ACC112 (cell line): Measurements from ENCODE around the gene PRR7.

Experiments used
- H2AFZ ChIP-seq: fragments of 200-600 bp; sonication (generic); one replicate; pipeline ENCODE4 v1.6.0; 2017; ENCODE audit warnings: antibody characterized with exemption, low read length; ENCODE audit not compliant: unreplicated experiment
- H3K27ac ChIP-seq: fragments of 200-600 bp; sonication (generic); 2 replicates; pipeline ENCODE4 v1.5.1; 2014; ENCODE audit warnings: low read depth, mild to moderate bottlenecking, antibody characterized with exemption, low read length, moderate library complexity
- H3K27me3 ChIP-seq: fragments of 200-600 bp; sonication (generic); 2 replicates; pipeline ENCODE4 v1.6.1; 2014; ENCODE audit warnings: mild to moderate bottlenecking, antibody characterized with exemption, low read length, moderate library complexity, mixed read lengths; ENCODE audit not compliant: insufficient read depth
- H3K36me3 ChIP-seq: fragments of 200-600 bp; sonication (generic); 2 replicates; pipeline ENCODE4 v1.6.1; 2016; ENCODE audit warnings: mild to moderate bottlenecking, antibody characterized with exemption, low read length, moderate library complexity, mixed read lengths; ENCODE audit not compliant: insufficient read depth
- H3K4me1 ChIP-seq: fragments of 200-600 bp; sonication (generic); one replicate; pipeline ENCODE4 v1.6.1; 2016; ENCODE audit warnings: low read length, mixed read lengths; ENCODE audit not compliant: insufficient read depth, unreplicated experiment, control insufficient read depth
- H3K4me3 ChIP-seq: fragments of 200-600 bp; sonication (generic); 2 replicates; pipeline ENCODE4 v1.5.1; 2014; ENCODE audit warnings: mild to moderate bottlenecking, low read depth, low read length
- H3K79me2 ChIP-seq: fragments of 200-600 bp; sonication (generic); one replicate; pipeline ENCODE4 v1.6.0; 2016; ENCODE audit warnings: low read length; ENCODE audit not compliant: control insufficient read depth, unreplicated experiment, insufficient read depth

The PRR7 gene

DNA sequence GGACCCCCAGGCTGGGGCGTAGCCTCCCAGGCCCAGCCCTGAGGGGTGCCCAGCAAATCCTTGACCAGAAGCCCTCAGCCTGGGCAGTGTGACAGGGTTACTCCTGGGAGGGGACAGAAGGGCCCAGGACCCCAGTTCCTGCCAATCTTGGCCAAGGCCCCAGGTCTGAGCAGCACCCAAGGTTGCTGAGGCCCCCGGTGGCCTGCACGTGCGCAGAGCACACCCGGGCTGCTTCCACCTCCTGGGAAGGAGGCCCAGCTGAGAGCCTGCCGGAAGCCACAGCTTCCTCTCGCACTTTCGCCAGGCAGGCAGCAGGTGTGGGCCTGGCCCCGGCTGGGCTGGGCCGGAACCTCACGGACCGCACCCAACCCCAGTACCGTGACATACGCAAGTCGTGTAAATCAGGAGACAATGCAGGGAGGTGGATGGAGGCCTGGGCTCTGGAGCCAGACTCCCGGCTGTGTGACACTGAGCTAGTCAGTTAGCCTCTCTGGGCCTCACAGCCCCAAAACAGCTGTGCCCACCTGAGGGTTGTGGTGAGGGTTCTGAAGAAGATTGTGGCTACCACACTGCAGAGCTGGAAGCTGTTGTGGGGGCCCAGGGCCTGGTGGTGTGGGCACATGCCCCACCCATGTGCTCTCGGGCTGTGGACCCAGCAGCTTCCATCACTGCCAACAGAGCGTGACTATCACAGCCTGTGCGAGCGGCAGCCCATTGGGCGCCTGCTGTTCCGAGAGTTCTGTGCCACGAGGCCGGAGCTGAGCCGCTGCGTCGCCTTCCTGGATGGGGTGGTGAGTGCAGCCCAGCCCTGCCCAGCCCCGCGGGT is 15.1 kb upstream of the PRR7 start:
- H3K4me1 ChIP-seq, result peaks cover 12% of the 10 kb centered on the region
- peaks cover 9% of the 10 kb centered on the region; the same call in 1 of the 2 replicates for H3K36me3 ChIP-seq
- no peak overlapping the region for H3K4me3 ChIP-seq
- H3K27ac ChIP-seq, result no peak overlapping the region
- peaks cover 27% of the 10 kb centered on the region for H3K79me2 ChIP-seq
- no peak overlapping the region for H2AFZ ChIP-seq
- H3K27me3 ChIP-seq, result no peaks in the 10 kb centered on the region

DNA sequence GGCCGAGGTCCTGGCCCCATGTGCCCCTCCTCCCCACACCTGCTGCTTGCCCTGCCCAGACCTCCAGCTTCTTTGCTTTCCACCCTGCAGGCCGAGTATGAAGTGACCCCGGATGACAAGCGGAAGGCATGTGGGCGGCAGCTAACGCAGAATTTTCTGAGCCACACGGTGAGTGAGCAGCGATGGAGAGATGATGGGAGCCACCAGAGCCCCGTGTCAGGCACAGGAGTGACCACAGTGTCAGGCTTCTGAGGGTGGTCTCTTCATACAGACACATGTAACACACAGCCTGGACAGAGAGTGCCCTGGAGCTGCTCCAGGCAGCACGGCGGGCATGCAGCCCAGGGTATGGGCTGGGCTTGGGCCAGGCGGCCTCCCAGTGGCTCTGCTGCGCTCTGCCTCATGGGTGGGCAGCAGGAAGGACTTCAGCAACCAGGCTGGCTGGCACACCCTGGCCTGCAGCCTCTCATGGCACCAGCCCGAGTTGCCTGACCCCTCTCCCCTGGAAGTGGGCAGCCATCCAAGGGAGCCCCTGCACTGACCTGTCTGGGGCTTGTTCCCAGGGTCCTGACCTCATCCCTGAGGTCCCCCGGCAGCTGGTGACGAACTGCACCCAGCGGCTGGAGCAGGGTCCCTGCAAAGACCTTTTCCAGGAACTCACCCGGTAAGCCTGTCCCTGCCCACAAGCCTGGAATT is 14.3 kb upstream of the PRR7 start:
- Histone ChIP-seq H3K27ac (no peak overlapping the region), H2AFZ (no peak overlapping the region), H3K4me1 (peaks cover 11% of the 10 kb centered on the region), H3K4me3 (no peak overlapping the region), H3K27me3 (no peaks in the 10 kb centered on the region), H3K36me3 (peaks cover 9% of the 10 kb centered on the region; the same call in 1 of the 2 replicates), H3K79me2 (peaks cover 20% of the 10 kb centered on the region)

DNA sequence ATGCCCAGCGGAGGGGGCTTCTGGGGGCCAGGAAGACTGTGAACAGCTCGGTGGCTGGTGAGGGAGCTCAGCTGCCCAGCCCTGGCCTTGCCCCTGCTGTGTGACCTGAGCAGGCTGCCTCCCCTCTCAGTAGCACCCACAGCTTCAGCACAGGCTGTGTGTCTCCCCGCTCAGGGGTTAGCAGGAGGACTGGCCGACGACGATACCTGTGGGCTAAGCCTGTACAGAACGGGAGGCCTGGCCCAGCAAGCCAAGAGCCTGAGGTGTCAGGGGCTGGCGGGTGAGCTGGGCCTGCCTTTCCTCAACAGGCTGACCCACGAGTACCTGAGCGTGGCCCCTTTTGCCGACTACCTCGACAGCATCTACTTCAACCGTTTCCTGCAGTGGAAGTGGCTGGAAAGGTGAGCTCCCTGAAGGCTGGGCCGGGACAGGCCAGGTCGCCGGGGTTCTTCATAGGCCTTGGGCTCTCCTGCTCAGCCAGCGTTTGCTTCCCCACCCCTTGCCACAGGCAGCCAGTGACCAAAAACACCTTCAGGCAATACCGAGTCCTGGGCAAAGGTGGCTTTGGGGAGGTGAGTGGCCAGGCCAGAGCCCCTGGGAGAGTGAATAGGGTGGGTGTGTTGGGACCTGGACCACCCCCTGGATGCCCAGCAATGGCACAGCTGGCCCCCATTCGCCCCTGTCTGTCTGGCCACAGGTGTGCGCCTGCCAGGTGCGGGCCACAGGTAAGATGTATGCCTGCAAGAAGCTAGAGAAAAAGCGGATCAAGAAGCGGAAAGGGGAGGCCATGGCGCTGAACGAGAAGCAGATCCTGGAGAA is 13.6 kb upstream of the PRR7 start:
- no peak overlapping the region for H3K4me3 ChIP-seq
- peaks cover 9% of the 10 kb centered on the region; the same call in 1 of the 2 replicates for H3K36me3 ChIP-seq
- H3K27ac ChIP-seq, result no peak overlapping the region
- no peak overlapping the region for H2AFZ ChIP-seq
- H3K4me1 ChIP-seq, result peaks cover 4% of the 10 kb centered on the region
- no peaks in the 10 kb centered on the region for H3K27me3 ChIP-seq
- H3K79me2 ChIP-seq, result peaks cover 13% of the 10 kb centered on the region

DNA sequence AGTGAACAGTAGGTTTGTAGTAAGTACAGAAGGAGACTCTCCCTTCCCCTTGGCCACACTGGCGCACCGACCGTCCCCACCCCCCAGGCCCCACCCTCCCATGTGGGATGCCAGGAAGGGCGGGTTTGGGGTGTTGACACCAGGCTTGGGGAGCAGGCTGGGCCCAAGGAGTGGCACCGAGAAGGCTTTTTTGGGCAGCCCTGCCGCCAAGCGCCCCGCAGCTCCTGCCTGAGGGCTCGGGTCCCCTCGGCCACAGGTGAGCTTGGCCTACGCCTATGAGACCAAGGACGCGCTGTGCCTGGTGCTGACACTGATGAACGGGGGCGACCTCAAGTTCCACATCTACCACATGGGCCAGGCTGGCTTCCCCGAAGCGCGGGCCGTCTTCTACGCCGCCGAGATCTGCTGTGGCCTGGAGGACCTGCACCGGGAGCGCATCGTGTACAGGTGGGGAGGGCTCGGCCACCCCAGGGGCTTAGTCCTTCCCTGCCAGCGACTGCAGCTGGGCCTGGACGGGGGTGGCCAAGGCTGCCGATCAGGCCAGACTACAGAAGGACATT is 12.9 kb upstream of the PRR7 start:
- Histone ChIP-seq H3K27me3 (no peaks in the 10 kb centered on the region), H3K79me2 (peaks cover 6% of the 10 kb centered on the region), H3K36me3 (peaks cover 9% of the 10 kb centered on the region; the same call in 1 of the 2 replicates), H3K27ac (no peak overlapping the region), H2AFZ (no peak overlapping the region), H3K4me1 (no peaks in the 10 kb centered on the region), H3K4me3 (no peak overlapping the region)

DNA sequence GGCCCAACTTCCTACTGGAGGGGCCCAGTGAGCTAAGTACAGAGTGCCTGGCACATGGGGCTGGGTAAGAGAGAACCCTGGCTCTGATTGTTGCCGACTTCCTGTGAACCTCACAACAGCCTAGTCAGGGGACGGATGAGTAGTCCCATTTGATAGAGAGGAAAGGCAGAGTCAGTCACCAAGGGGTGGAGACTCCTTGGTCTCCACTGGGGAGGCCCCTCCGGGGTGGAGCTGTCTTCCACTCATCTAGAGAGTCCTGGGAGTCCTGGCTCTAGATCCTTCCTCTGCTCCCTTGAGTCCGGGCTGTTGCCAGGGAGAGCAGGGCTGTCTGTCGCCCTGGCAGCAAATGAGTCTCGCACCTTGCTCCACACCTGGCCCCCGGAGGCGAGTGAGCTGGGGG is 12.2 kb upstream of the PRR7 start:
- Histone ChIP-seq H3K79me2 (no peaks in the 10 kb centered on the region), H3K4me3 (no peak overlapping the region), H2AFZ (no peak overlapping the region), H3K27me3 (no peaks in the 10 kb centered on the region), H3K27ac (no peak overlapping the region), H3K4me1 (no peaks in the 10 kb centered on the region), H3K36me3 (peaks cover 9% of the 10 kb centered on the region; the same call in 1 of the 2 replicates)

DNA sequence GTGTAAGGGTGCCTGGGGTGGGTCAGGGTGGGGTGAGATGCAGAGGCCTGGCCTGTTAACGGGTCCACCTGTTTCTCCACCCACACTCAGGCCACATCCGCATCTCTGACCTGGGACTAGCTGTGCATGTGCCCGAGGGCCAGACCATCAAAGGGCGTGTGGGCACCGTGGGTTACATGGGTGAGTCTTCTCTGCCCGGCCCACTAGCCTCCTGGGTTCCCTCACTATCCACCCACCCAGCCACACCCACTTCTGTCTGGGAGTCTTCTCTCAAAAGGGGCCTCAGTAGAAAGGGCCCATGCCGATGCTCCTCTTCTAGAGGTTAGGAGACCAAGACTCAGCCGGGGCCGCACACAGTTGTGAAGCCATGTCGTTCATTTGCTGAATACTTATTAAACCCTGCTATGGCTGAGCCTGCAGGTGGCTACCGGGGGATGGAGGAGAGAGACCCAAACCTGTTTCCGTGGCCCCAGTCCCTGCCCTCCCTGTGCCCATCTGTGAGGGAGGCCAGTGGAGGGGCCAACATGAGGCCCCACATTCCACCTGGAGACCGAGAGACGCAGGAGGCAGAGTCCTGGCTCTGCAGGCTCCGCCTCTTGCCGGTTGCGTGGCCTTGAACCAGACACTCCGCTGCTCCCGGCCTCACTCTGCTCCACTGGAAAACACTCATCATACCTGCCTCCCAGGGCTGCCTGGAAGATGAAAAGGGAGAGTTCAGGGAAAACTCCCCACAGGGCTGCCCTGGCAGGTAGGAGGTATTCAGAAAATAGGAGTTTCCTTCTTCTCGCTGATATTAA is 11.5 kb upstream of the PRR7 start:
- H3K4me1 ChIP-seq, result no peaks in the 10 kb centered on the region
- H3K79me2 ChIP-seq, result no peaks in the 10 kb centered on the region
- H3K27ac ChIP-seq, result no peak overlapping the region
- no peak overlapping the region for H2AFZ ChIP-seq
- H3K4me3 ChIP-seq, result no peak overlapping the region
- peaks cover 9% of the 10 kb centered on the region; the same call in 1 of the 2 replicates for H3K36me3 ChIP-seq
- no peaks in the 10 kb centered on the region for H3K27me3 ChIP-seq

DNA sequence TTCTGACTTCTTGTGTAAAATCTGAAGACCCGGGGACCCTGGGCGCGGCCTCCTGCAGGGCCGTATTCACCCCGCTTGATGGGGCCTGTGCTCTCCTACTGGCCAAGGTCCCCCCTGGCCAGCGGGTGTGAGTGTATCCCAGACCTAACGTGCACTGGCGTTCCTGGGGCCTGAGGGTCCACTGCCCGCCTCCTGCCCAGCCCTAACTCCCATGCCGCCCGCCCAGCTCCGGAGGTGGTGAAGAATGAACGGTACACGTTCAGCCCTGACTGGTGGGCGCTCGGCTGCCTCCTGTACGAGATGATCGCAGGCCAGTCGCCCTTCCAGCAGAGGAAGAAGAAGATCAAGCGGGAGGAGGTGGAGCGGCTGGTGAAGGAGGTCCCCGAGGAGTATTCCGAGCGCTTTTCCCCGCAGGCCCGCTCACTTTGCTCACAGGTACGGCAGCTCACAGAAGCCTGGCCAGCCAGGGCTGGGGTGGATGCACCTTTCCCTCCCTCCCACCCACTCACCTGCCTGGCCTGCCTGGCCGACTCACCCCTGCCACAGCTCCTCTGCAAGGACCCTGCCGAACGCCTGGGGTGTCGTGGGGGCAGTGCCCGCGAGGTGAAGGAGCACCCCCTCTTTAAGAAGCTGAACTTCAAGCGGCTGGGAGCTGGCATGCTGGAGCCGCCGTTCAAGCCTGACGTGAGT is 10.6 kb upstream of the PRR7 start:
- H3K27ac ChIP-seq, result no peak overlapping the region
- no peaks in the 10 kb centered on the region for H3K4me1 ChIP-seq
- H2AFZ ChIP-seq, result no peak overlapping the region
- H3K36me3 ChIP-seq, result peaks cover 9% of the 10 kb centered on the region; the same call in 1 of the 2 replicates
- H3K4me3 ChIP-seq, result no peak overlapping the region
- H3K79me2 ChIP-seq, result no peaks in the 10 kb centered on the region
- H3K27me3 ChIP-seq, result no peaks in the 10 kb centered on the region

DNA sequence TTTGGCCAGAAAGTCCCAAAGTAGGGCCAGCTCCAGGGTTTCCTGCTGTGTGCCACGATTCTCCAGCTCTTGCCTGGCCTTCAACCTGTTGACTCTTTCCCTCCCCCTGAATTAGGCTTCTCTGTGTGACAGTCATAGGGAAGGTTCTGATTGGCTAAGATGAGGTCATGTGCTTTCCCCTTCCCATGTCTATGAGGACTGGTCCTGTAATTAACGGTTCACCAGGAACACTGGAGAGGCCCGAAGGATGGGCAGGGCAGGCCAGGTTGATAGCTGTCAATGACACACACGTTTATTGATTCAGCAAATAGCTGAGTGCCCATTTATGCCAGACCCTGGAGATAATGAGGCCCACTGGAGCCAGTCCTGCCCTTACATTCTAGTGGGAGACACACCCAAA is 9.0 kb upstream of the PRR7 start:
- Histone ChIP-seq H3K4me1 (no peaks in the 10 kb centered on the region), H2AFZ (no peak overlapping the region), H3K4me3 (no peak overlapping the region), H3K27ac (no peak overlapping the region), H3K36me3 (peaks cover 9% of the 10 kb centered on the region; the same call in 1 of the 2 replicates), H3K79me2 (no peaks in the 10 kb centered on the region), H3K27me3 (no peaks in the 10 kb centered on the region)

DNA sequence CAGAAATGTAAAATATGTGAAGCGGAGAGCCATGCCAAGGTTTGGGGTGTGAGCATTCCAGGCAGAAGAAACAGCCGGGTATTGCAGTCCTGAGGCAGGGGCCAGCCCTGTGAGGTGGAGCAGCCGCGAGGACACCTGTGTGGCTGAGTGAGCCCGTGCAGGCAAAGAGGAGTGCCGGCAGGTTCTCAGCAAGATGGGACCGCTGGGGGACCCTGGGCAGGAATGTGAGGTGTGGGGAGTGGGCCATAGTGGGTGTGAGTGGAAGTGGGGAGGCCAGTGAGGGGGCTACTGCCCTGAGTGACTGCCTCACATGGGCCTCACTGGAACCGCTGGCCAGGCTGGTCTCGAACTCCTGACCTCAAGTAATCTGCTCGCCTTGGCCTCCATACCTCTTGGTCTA is 8.1 kb upstream of the PRR7 start:
- Histone ChIP-seq H3K27me3 (no peaks in the 10 kb centered on the region), H2AFZ (no peak overlapping the region), H3K27ac (no peak overlapping the region), H3K4me3 (no peak overlapping the region), H3K36me3 (peaks cover 3% of the 10 kb centered on the region; the same call in 1 of the 2 replicates), H3K79me2 (no peaks in the 10 kb centered on the region), H3K4me1 (no peaks in the 10 kb centered on the region)
